ENCODE measurements around the gene HTRA3.

- TF ChIP-seq ZFP30 (CRISPR knock-in tag; IDR thresholded peaks at IDR 0.05) (no peak), TOX (CRISPR knock-in tag; IDR thresholded peaks at IDR 0.05; ENCODE audit: borderline replicate concordance) (no peak)
Measured at GRCh38 chr4:8326206-8326605, 56.7 kb downstream of the HTRA3 start.

Data from SK-N-SH treated with all-trans-retinoic acid at 6 μM for 48 hours (cell line).